ENCODE measurements around the gene NOS1AP.

Gene NOS1AP

DNA sequence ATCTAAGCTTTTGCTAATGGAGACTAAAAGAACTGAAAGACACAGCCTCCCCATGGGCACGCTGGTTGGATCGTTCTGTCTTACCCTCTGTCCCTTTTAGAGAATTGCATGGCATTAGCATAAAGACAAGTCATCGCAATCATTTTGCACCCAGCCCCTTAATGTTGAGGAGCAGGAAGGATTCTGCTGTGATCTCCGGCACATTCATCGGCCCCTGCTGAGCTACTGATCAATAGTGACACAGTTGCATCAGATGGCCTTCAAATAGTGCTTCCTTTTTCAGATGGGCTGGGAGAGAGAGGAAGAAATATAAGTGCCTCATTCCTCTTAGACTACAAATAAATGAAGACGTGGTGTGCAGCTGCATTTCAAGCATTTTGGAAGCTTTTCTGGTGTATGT lies 75.4 kb downstream of the NOS1AP start:
- Histone ChIP-seq H3K27me3 (ENCODE audit: insufficient read depth, insufficient read length) (no peaks in the 10 kb centered on the region), H3K4me3 (ENCODE audit: insufficient read length, low read depth) (no peak overlapping the region), H3K9ac (ENCODE audit: insufficient read length, low read depth) (no peak overlapping the region), H3K4me1 (ENCODE audit: insufficient read depth, insufficient read length) (peaks cover 27% of the 10 kb centered on the region), H3K9me3 (ENCODE audit: insufficient read depth, low read length) (no peaks in the 10 kb centered on the region), H3K36me3 (ENCODE audit: insufficient read depth, insufficient read length, low read length) (no peaks in the 10 kb centered on the region)
- peak; percentile 63 for DNase-seq (ENCODE audit: low read depth, low spot score)
- TF ChIP-seq ZNF274 (IDR thresholded peaks at IDR 0.05; ENCODE audit: low read depth, low read length) (no peak), SUZ12 (IDR thresholded peaks at IDR 0.05; ENCODE audit: extremely low read depth, insufficient read depth, insufficient read length) (no peak), YY1 (IDR thresholded peaks at IDR 0.05; ENCODE audit: insufficient read depth, insufficient read length) (no peak)

DNA sequence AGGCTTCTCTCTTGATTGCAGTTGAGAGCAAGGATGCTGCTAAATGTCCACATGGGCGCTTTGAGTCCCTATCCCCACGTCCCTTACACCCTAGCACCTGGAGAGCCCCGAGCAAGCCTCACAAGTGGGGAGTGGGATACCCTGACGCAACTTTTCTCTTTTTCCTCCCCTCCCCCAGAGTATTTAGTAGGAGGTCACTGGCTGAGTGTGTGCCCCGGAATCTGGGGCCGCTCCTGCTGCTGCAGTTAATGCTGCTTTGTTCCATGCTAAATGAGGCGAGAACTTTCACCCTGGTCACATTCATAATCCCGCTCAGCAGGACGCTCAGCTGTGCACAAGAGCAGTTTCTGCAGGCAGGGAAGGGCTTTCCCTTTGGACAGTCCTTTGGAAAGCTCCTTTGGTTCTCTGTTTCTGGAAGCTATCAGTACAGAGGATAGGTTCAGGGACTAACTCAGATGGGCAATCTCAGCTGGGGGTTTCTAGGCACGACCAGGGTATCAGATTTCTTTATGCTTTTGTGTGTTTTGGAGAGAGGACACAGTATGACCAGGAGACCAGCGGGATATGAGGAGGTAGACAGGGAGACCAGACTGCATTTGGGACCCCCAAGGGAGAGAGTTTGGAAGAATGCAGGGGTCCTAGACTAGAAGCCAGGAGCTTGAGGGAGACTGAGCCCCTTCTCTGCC lies 75.9 kb downstream of the NOS1AP start:
- H3K9me3 ChIP-seq (ENCODE audit: insufficient read depth, low read length), result peaks cover 5% of the 10 kb centered on the region; the same call in 1 of the 2 replicates
- H3K4me1 ChIP-seq (ENCODE audit: insufficient read depth, insufficient read length), result peaks cover 27% of the 10 kb centered on the region
- no peaks in the 10 kb centered on the region for H3K27me3 ChIP-seq (ENCODE audit: insufficient read depth, insufficient read length)
- TF ChIP-seq SUZ12 (IDR thresholded peaks at IDR 0.05; ENCODE audit: extremely low read depth, insufficient read depth, insufficient read length) (no peak), YY1 (IDR thresholded peaks at IDR 0.05; ENCODE audit: insufficient read depth, insufficient read length) (no peak), ZNF274 (IDR thresholded peaks at IDR 0.05; ENCODE audit: low read depth, low read length) (no peak)
- H3K36me3 ChIP-seq (ENCODE audit: insufficient read depth, insufficient read length, low read length), result no peaks in the 10 kb centered on the region
- DNase-seq (ENCODE audit: low read depth, low spot score), result peak; percentile 49
- no peak overlapping the region for H3K4me3 ChIP-seq (ENCODE audit: insufficient read length, low read depth)
- peak overlapping the region; percentile 69 for H3K9ac ChIP-seq (ENCODE audit: insufficient read length, low read depth)

DNA sequence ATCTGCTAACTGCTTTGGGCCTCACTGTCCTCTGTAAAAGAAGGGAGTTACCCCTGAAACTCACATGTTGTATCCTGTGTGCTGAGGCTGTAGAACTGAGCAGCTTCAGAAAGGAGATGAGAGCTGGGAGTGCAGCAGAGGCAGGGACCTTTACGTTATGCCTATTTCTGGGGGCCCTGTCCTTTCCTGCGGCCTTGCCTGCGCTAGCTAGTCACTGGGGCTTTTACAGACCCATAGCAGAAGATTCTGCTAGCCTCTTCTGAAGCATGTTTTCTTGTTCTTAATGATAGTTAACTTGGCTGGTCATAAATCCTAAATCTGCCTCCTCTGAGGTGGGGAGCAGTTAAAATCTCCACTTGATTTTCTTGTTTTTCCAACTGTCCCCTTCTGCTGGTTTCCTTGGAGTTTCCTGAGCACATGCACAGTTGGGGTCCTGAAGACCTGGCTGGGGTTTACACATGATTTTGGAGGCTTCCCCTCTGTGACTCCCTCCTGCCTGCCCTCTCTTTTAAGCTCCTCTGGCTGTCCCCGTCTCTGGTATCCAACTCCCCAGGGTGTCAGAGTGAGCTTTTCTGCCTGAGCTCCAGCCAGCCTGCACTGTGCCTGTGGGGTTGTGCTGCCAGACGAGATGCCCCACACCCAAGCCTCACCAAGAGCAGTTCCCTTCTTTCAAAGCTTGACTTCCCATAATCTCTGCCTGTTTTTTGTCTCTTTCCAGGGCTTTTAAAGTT lies 76.6 kb downstream of the NOS1AP start:
- peaks cover 27% of the 10 kb centered on the region for H3K4me1 ChIP-seq (ENCODE audit: insufficient read depth, insufficient read length)
- DNase-seq (ENCODE audit: low read depth, low spot score), result no peak
- peak overlapping the region; percentile 69 for H3K9ac ChIP-seq (ENCODE audit: insufficient read length, low read depth)
- peaks cover 5% of the 10 kb centered on the region; the same call in 1 of the 2 replicates for H3K9me3 ChIP-seq (ENCODE audit: insufficient read depth, low read length)
- no peak for TF ChIP-seq YY1 (IDR thresholded peaks at IDR 0.05; ENCODE audit: insufficient read depth, insufficient read length)
- TF ChIP-seq ZNF274 (IDR thresholded peaks at IDR 0.05; ENCODE audit: low read depth, low read length), result no peak
- no peak for TF ChIP-seq SUZ12 (IDR thresholded peaks at IDR 0.05; ENCODE audit: extremely low read depth, insufficient read depth, insufficient read length)
- no peak overlapping the region for H3K4me3 ChIP-seq (ENCODE audit: insufficient read length, low read depth)
- no peaks in the 10 kb centered on the region for H3K27me3 ChIP-seq (ENCODE audit: insufficient read depth, insufficient read length)
- H3K36me3 ChIP-seq (ENCODE audit: insufficient read depth, insufficient read length, low read length), result no peaks in the 10 kb centered on the region

DNA sequence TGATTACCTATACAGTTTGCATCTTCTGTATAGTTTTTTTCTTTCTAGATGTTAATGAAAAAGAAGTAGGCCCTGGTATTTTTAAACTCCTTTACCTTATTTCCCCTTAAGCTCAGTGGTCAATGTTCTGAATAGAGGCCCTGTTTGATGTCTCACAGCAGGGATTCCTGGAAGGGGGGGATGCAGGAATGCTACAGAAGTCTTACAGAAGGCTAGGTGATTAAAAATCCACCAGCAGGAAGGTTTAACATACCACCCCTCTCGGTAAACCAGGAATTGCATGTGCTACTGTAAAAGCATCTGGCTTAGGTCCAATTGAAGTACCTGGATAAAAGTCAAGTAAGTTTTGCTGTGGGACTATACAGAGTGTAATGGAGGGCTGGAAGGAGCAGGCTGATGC lies 78.3 kb downstream of the NOS1AP start:
- peak; percentile 95 for DNase-seq (ENCODE audit: low read depth, low spot score)
- peaks cover 27% of the 10 kb centered on the region for H3K4me1 ChIP-seq (ENCODE audit: insufficient read depth, insufficient read length)
- H3K27me3 ChIP-seq (ENCODE audit: insufficient read depth, insufficient read length), result no peaks in the 10 kb centered on the region
- H3K9me3 ChIP-seq (ENCODE audit: insufficient read depth, low read length), result peaks cover 5% of the 10 kb centered on the region; the same call in 1 of the 2 replicates
- TF ChIP-seq SUZ12 (IDR thresholded peaks at IDR 0.05; ENCODE audit: extremely low read depth, insufficient read depth, insufficient read length) (no peak), YY1 (IDR thresholded peaks at IDR 0.05; ENCODE audit: insufficient read depth, insufficient read length) (no peak), ZNF274 (IDR thresholded peaks at IDR 0.05; ENCODE audit: low read depth, low read length) (no peak)
- no peak overlapping the region for H3K4me3 ChIP-seq (ENCODE audit: insufficient read length, low read depth)
- H3K9ac ChIP-seq (ENCODE audit: insufficient read length, low read depth), result no peak overlapping the region
- H3K36me3 ChIP-seq (ENCODE audit: insufficient read depth, insufficient read length, low read length), result no peaks in the 10 kb centered on the region

DNA sequence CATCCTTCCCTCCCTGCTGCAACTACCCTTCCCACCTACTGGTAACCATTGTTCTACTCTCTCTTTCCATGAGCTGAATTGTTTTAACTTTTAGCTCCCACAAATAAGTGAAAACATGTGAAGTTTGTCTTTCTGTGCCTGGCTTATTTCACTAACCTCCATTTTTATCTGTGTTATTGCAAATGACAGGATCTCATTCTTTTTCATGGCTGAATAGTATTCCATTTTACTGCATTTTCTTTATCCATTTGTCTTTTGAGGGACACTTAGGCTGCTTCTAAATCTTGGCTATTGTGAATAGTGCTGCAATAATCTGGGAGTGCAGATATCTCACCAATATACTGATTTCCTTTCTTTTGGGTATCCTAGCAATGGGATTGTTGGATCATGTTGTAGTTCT lies 80.6 kb downstream of the NOS1AP start:
- TF ChIP-seq YY1 (IDR thresholded peaks at IDR 0.05; ENCODE audit: insufficient read depth, insufficient read length), result no peak
- TF ChIP-seq ZNF274 (IDR thresholded peaks at IDR 0.05; ENCODE audit: low read depth, low read length), result no peak
- TF ChIP-seq SUZ12 (IDR thresholded peaks at IDR 0.05; ENCODE audit: extremely low read depth, insufficient read depth, insufficient read length), result no peak
- DNase-seq (ENCODE audit: low read depth, low spot score), result no peak

DNA sequence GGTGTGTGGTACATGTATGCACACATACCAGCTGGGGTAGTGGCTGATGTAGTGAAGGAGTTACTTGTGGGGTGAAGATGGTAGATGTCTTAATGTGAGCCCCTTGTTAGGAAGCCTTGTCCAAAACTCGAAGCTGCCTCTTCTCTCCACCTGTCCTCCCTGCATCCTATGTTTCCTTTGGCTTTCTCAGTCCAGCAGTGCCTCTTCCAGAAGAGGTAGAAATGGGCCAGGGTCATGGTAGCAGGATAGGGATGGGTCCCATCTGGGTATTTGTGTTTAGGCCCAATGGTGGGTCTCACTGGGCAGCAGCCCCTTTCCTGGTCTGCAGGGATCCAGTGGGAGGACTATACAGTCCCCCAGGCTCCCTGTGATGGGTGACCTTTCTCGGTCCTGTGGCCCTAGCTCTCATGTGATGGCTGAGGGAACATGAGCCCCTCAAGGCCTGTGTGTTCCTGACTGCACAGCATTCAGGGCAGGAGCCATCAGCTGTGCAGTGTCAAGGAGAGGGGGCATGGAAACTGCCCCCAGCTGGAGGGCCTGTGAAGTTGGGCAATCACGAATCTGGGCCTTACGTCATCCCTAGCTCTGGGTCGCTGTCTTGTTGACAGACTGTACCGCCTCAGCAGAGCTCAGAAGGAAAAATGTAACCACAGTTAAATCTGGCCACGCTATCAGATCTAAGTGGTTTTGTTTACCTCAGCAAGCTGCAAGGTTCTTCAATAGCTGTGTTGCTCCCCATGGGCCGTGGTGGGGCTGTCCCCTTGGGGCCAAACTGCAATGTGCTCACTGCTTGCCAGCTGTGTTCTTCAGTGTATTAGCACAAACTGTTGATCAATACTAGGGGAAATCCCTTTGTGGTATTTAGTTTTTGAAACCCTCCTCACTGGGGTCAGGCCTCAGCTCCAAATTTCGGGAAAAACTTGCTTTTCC lies 82.7 kb downstream of the NOS1AP start:
- Histone ChIP-seq H3K9me3 (ENCODE audit: insufficient read depth, low read length) (peaks cover 5% of the 10 kb centered on the region; the same call in 1 of the 2 replicates), H3K36me3 (ENCODE audit: insufficient read depth, insufficient read length, low read length) (no peaks in the 10 kb centered on the region), H3K27me3 (ENCODE audit: insufficient read depth, insufficient read length) (no peaks in the 10 kb centered on the region), H3K9ac (ENCODE audit: insufficient read length, low read depth) (no peak overlapping the region), H3K4me1 (ENCODE audit: insufficient read depth, insufficient read length) (peaks cover 13% of the 10 kb centered on the region), H3K4me3 (ENCODE audit: insufficient read length, low read depth) (no peak overlapping the region)
- TF ChIP-seq YY1 (IDR thresholded peaks at IDR 0.05; ENCODE audit: insufficient read depth, insufficient read length) (no peak), SUZ12 (IDR thresholded peaks at IDR 0.05; ENCODE audit: extremely low read depth, insufficient read depth, insufficient read length) (no peak), ZNF274 (IDR thresholded peaks at IDR 0.05; ENCODE audit: low read depth, low read length) (no peak)
- no peak for DNase-seq (ENCODE audit: low read depth, low spot score)

More for the DNA sequence above, 80.6 kb downstream of the NOS1AP start:
- Histone ChIP-seq H3K4me3 (ENCODE audit: insufficient read length, low read depth) (no peak overlapping the region), H3K36me3 (ENCODE audit: insufficient read depth, insufficient read length, low read length) (no peaks in the 10 kb centered on the region), H3K27me3 (ENCODE audit: insufficient read depth, insufficient read length) (no peaks in the 10 kb centered on the region), H3K9me3 (ENCODE audit: insufficient read depth, low read length) (peaks cover 5% of the 10 kb centered on the region; the same call in 1 of the 2 replicates), H3K4me1 (ENCODE audit: insufficient read depth, insufficient read length) (peaks cover 24% of the 10 kb centered on the region), H3K9ac (ENCODE audit: insufficient read length, low read depth) (no peak overlapping the region)
